SK-N-MC (cell line): Measurements from ENCODE around the gene SLC16A9.
"Not testable (repeated sequence)": the region's sequence is repeated elsewhere in the genome, so short reads cannot be mapped to it uniquely, and the experiment has no call there.

Experiments
- DNase-seq: peaks from one replicate; pipeline ENCODE4 v3.0.0-alpha.2; 2011; ENCODE audit warnings: low read depth, low spot score
- H3K27ac ChIP-seq: fragments of 200-600 bp; sonication (generic); 2 replicates; pipeline ENCODE4 v1.5.1; 2016; ENCODE audit warnings: mixed run types
- H3K36me3 ChIP-seq: fragments of 200-600 bp; sonication (generic); 2 replicates; pipeline ENCODE4 v1.6.1; 2017; ENCODE audit warnings: antibody characterized with exemption, low read length, mixed read lengths; ENCODE audit not compliant: insufficient read depth
- H3K4me3 ChIP-seq: fragments of 200-600 bp; sonication (generic); 2 replicates; pipeline ENCODE4 v1.5.1; 2016
- H3K9ac ChIP-seq: fragments of 200-600 bp; sonication (generic); 2 replicates; pipeline ENCODE4 v1.8.0; 2017; ENCODE audit warnings: mixed run types, mixed read lengths; ENCODE audit not compliant: insufficient read length
- H3K9me3 ChIP-seq: fragments of 200-600 bp; sonication (generic); 2 replicates; pipeline ENCODE4 v1.6.1; 2017; ENCODE audit warnings: low read depth, mild to moderate bottlenecking, antibody characterized with exemption, low read length, moderate library complexity, mixed read lengths
- EZH2 ChIP-seq: fragments of 200-600 bp; sonication (generic); IDR thresholded peaks from one replicate; pipeline ENCODE4 v1.6.1; 2017; ENCODE audit warnings: antibody characterized with exemption
- FOXP2 ChIP-seq: optimal IDR thresholded peaks from 2 replicates; pipeline ENCODE3; 2011; ENCODE audit warnings: mild to moderate bottlenecking, moderate library complexity; ENCODE audit not compliant: insufficient read depth; ENCODE audit errors: extremely low read length, control extremely low read depth
- POLR2AphosphoS5 ChIP-seq: IDR thresholded peaks from 2 replicates; pipeline ENCODE4 v1.6.1; 2012; ENCODE audit warnings: mild to moderate bottlenecking, low read depth, low read length, borderline replicate concordance

The SLC16A9 gene, protein sequence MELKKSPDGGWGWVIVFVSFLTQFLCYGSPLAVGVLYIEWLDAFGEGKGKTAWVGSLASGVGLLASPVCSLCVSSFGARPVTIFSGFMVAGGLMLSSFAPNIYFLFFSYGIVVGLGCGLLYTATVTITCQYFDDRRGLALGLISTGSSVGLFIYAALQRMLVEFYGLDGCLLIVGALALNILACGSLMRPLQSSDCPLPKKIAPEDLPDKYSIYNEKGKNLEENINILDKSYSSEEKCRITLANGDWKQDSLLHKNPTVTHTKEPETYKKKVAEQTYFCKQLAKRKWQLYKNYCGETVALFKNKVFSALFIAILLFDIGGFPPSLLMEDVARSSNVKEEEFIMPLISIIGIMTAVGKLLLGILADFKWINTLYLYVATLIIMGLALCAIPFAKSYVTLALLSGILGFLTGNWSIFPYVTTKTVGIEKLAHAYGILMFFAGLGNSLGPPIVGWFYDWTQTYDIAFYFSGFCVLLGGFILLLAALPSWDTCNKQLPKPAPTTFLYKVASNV

DNA sequence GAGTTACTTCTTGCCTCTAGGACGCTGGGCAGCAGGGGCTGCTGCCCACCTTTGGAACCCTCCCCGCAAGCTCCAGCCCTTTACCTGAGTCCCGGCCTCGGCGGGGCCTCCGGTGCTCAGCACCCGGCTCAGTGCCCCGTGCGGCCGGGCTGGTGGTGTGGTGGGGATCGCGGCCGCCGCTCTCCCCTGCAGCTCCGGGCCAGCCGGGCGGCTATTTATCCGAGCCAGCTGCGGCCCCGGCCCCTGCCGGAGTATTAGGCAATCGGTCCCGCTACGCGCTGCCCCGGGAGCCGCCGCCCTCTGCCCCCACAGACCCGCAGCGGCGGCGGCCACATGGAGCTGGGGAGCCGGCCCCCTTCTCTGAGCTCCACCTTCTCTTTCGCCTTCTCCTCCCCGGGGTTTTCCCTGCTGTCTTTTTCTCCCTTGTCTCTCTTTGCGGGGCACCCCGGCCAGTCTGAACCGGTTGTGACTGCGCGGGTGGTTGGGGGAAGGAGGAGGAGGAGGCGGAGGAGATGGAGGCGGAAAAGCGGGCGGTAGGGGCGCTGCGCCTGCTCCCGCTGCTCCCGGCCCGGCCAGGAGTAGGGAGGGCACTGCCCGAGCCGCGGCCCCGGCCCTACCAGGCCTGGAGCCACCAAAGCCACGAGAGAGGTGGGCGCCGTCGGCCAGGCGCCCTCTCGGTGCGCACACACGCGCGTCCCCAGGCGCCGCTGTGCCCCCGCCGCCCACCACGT is at the start of gene SLC16A9:
TSS of gene SLC16A9 (minus strand) at position 456 of the 731 bp plus-strand sequence. CDS start 25,559 bp downstream, outside the sequence.
- Histone ChIP-seq H3K9me3 (no peaks in the 10 kb centered on the region), H3K27ac (no peak within 1 kb of the TSS), H3K36me3 (no peaks in the 10 kb centered on the region), H3K9ac (no peak within 1 kb of the TSS), H3K4me3 (peak within 1 kb of the TSS; percentile 71)
- no peak for DNase-seq
- no peak for TF ChIP-seq EZH2
- TF ChIP-seq FOXP2 = no peak
- no peak for TF ChIP-seq POLR2AphosphoS5

DNA sequence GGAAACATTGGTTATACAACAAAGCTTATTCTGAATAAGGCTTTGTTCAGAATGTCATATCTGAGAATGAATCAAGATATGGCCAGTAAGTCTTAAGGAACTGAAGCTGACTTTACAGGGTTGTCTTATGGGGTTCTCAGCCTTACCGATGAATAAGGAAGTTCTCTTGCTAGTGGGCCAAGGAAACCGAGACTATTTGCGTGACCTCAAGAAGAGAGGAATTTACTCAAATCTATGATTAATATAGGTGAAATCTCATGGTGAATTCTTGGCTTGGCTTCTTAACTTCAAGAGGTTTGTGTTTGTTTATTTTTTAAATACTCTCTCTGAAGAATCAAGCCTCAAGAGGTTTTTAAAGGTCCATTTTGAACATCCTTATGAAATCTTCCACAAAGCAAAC is 48.3 kb upstream of the SLC16A9 start:
- Histone ChIP-seq H3K27ac (no peak overlapping the region), H3K9ac (no peak overlapping the region), H3K4me3 (no peak overlapping the region), H3K36me3 (no peaks in the 10 kb centered on the region), H3K9me3 (no peaks in the 10 kb centered on the region)
- DNase-seq = no peak
- TF ChIP-seq FOXP2 = no peak
- TF ChIP-seq EZH2 = no peak
- TF ChIP-seq POLR2AphosphoS5 = no peak

DNA sequence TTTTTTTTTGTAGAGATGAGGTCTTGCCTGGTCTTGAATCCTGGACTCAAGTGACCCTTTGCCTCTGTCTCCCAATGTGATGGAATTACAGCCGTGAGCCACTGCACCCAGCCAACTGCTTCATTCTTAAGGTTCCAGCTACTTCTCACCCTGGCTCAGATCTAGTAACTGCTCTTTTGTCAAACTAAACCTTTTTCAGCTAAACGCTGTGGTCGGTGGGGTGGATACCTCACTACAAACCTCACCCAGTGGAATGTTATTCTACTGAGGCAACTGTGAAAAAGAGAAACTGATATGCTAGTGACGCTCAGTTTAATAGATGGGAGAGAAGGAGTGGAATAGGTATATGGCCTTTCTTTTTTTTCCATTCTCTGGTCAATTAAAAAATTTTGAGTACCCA is 45.3 kb upstream of the SLC16A9 start:
- no peaks in the 10 kb centered on the region for H3K9me3 ChIP-seq
- H3K9ac ChIP-seq = no peak overlapping the region
- H3K36me3 ChIP-seq = no peaks in the 10 kb centered on the region
- H3K4me3 ChIP-seq = no peak overlapping the region
- H3K27ac ChIP-seq = no peak overlapping the region
- TF ChIP-seq POLR2AphosphoS5 (no peak), FOXP2 (no peak), EZH2 (no peak)
- DNase-seq = no peak

DNA sequence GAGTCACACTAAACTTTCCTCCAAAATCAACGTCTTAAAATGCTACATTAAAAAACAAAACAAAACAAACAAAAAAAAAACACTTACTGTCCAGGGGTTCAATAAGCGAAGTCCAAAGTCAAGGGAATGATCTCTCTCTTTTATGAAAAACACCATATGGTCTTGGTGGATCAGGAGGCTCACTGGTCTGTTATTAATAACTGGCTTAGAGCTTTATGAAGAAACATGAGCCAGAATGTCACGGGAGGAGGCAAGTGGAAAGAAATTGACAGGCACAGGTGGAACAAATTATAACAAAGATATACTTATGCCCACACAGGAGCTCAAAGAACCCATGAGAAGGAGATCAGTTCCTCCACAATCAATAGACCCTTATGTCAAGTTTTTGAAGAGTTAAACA is 43.6 kb upstream of the SLC16A9 start, which contains the start of gene MRLN:
TSS of gene MRLN (minus strand) at position 189 of the 400 bp plus-strand sequence.
- Histone ChIP-seq H3K9ac (no peak within 1 kb of the TSS), H3K27ac (no peak within 1 kb of the TSS)

DNA sequence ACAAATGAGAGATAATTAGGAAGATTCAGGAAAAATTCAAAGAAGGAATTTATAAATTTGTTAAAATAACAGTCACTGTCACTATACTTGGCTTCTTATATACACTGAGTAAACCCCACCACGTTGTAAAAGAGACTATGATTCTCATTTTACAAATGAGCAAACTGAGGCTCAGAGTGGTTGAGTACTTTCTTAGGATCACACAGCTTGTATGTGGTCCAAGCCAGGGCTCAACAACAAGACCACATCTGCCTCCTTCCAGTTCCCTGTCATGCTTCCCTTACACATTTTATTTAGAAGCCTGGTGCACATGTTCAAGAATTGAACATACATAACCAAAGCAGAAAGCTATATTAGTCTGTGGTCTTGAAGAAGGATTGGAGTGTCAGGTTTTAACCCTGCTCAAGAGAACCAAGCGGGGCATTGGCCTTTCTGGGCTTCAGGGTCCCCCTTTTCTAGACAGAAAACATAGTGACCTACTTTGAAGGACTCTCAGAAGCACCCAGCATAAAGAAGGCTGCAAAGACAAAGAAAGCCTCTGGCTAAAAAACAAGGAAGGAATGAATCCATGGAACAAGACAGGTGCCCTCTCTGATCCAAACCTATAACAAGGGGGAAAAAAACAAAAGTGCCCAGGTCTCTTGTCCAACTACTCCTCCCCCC is 42.8 kb upstream of the SLC16A9 start:
- Histone ChIP-seq H3K36me3 (no peaks in the 10 kb centered on the region), H3K27ac (no peak overlapping the region), H3K9ac (no peak overlapping the region), H3K4me3 (no peak overlapping the region), H3K9me3 (no peaks in the 10 kb centered on the region)
- TF ChIP-seq FOXP2 = no peak
- no peak for TF ChIP-seq POLR2AphosphoS5
- no peak for TF ChIP-seq EZH2
- DNase-seq = no peak

More for the DNA sequence above, 43.6 kb upstream of the SLC16A9 start, which contains the start of gene MRLN:
- DNase-seq = no peak
- no peak within 1 kb of the TSS for H3K4me3 ChIP-seq
- no peaks in the 10 kb centered on the region for H3K36me3 ChIP-seq
- H3K9me3 ChIP-seq = no peaks in the 10 kb centered on the region
- TF ChIP-seq EZH2 = no peak

DNA sequence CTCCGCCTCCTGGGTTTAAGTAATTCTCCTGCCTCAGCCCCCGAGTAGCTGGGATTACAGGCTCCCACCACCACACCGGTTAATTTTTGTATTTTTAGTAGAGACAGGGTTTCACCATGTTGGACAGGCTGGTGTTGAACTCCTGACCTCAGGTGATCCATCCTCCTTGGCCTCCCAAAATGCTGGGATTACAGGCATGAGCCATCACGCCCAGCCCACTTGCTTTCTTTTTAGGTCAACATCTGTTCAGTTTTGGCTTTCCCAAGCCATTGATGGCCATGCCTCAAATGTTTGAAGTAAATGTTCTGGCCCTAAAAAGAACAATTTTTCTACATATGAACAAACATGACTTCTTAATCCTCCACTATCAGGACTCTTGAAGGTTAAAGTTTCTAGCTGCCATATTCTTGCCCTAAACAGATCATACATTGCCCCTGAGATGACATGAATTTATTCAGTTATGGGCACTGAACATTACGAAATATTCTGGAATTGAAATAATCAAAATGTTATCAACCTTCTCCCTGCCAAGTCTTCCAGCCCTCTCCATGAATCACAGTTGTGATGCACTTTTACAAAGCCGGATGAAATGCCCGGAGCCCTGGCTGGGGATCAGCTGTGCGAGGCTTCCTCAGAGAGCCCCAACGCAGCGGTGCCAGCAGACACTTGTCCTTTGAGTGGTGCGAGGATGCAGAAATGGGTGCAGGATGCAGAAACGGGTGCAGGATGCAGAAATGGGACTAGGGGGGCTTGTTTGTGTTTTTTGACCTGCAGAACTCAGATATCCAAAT is 40.7 kb upstream of the SLC16A9 start:
- Histone ChIP-seq H3K36me3 (no peaks in the 10 kb centered on the region), H3K9me3 (no peaks in the 10 kb centered on the region), H3K9ac (no peak overlapping the region), H3K27ac (no peak overlapping the region), H3K4me3 (no peak overlapping the region)
- TF ChIP-seq EZH2 (no peak), POLR2AphosphoS5 (no peak), FOXP2 (no peak)
- DNase-seq = no peak

DNA sequence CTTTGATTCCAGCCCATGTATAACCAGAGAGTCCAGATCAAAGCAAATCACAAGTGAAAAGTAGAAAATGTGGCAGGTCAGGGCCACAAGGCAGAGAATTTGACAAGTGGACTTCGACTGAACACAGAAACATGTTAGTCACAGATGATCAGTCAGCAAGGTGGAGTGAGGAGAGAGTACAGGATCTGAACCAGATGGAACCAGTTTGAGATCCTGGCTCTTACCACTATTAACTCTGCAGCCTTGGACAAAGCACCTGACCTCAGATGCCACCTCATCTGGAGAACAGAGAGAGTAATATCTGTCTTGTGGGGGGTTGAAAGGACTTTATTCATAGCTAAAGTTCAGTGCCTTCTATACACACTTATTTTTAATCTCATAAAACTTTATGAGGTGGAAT is 39.2 kb upstream of the SLC16A9 start:
- Histone ChIP-seq H3K27ac (no peak overlapping the region), H3K36me3 (no peaks in the 10 kb centered on the region), H3K4me3 (no peak overlapping the region), H3K9ac (no peak overlapping the region), H3K9me3 (no peaks in the 10 kb centered on the region)
- TF ChIP-seq FOXP2 (no peak), EZH2 (no peak), POLR2AphosphoS5 (no peak)
- DNase-seq = no peak

DNA sequence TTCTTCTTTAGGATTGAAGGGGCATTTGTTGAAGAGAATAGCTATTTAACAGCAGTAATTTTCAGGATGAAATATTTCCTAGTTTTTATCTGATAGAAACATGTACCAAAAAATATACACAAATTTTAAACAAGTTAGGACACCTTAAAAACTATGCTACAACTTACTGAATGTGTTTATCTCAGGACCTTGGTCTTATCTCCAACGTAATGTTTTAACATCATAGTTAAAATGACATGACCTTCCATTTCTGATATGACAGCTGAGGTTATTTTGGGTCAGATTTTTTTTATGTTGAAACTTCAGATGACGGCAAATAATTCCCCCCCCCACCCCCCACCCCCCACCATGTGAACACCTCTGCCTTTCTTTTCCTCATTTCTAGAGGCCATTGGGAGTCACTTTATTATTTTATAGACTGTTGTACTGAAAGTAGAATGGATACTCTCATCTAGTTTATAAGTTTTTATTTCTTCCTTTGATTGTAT is 35.6 kb upstream of the SLC16A9 start:
- Histone ChIP-seq H3K36me3 (no peaks in the 10 kb centered on the region), H3K27ac (no peak overlapping the region), H3K4me3 (no peak overlapping the region), H3K9me3 (no peaks in the 10 kb centered on the region), H3K9ac (no peak overlapping the region)
- TF ChIP-seq EZH2 (no peak), FOXP2 (no peak), POLR2AphosphoS5 (no peak)
- no peak for DNase-seq

DNA sequence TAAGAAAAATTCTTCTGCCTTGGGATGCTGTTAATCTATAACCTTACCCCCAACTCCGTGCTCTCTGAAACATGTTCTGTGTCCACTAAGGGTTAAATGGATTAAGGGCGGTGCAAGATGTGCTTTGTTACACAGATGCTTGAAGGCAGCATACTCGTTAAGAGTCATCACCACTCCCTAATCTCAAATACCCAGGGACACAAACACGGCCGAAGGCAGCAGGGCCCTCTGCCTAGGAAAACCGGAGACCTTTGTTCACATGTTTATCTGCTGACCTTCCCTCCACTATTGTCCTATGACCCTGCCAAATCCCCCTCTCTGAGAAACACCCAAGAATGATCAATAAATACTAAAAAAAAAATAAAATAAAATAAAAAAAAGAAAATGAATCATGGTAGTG is 35.1 kb upstream of the SLC16A9 start:
- H3K27ac ChIP-seq, DNase-seq, H3K36me3 ChIP-seq, H3K9me3 ChIP-seq, H3K4me3 ChIP-seq, H3K9ac ChIP-seq: not testable (repeated sequence)

DNA sequence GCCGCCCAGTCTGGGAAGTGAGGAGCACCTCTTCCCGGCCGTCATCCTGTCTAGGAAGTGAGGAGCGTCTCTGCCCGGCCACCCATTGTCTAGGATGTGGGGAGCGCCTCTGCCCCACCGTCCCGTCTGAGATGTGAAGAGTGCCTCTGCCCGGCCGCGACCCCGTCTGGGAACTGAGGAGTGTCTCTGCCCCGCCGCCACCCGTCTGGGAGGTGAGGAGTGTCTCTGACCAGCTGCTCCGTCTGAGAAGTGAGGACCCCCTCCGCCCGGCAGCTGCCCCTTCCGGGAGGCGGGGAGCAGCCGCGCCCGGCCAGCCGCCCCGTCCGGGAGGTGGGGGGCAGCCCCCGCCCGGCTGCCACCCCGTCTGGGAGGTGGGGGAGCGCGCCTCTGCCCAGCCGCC is 34.5 kb upstream of the SLC16A9 start:
- H3K36me3 ChIP-seq, H3K27ac ChIP-seq, H3K9ac ChIP-seq, DNase-seq, H3K4me3 ChIP-seq, H3K9me3 ChIP-seq: not testable (repeated sequence)
